Measurements from ENCODE around the gene CRTC2.

GRCh38 chr1:153962088-153963029, 3.9 kb upstream of the CRTC2 start:
- TF ChIP-seq CTCF (IDR thresholded peaks at IDR 0.05; ENCODE audit: insufficient read depth, low read length) (no peak), SPI1 (IDR thresholded peaks at IDR 0.05; ENCODE audit: borderline replicate concordance, low read depth) (no peak), REST (IDR thresholded peaks at IDR 0.05; ENCODE audit: insufficient replicate concordance, low read depth) (no peak), POLR2AphosphoS5 (IDR thresholded peaks at IDR 0.05; ENCODE audit: low read depth) (no peak)
